Measurements from ENCODE around the gene TMEM132A.

The TMEM132A gene

GRCh38 chr11:60913793-60914632 is 10.2 kb upstream of the TMEM132A start, which contains the start of gene TMEM109:
Gene TMEM109, plus strand, starts transcription at chr11:60914158. Its CDS starts 5,536 bp downstream, at chr11:60919694.
- DNase-seq (ENCODE audit: low spot score) (peak; percentile 82), ATAC-seq (ENCODE audit: low read depth) (peak; percentile 74)
- Histone ChIP-seq H3K4me1 (ENCODE audit: insufficient read depth, poor library complexity, severe bottlenecking) (peaks cover 19% of the 10 kb centered on the region), H3K27me3 (ENCODE audit: insufficient read depth, poor library complexity, severe bottlenecking) (no peaks in the 10 kb centered on the region), H3K4me3 (ENCODE audit: severe bottlenecking) (peak within 1 kb of the TSS; percentile 51), H3K36me3 (ENCODE audit: low read depth) (peaks cover 4% of the 10 kb centered on the region; the same call in 1 of the 2 replicates), H3K27ac (ENCODE audit: poor library complexity, severe bottlenecking) (peak within 1 kb of the TSS; percentile 65), H3K9me3 (ENCODE audit: severe bottlenecking) (no peaks in the 10 kb centered on the region)
- no peak for TF ChIP-seq CTCF (IDR thresholded peaks at IDR 0.05; ENCODE audit: poor library complexity, severe bottlenecking)

- Histone ChIP-seq H3K27ac (ENCODE audit: poor library complexity, severe bottlenecking) (peak overlapping the region; percentile 65), H3K4me1 (ENCODE audit: insufficient read depth, poor library complexity, severe bottlenecking) (peaks cover 21% of the 10 kb centered on the region), H3K4me3 (ENCODE audit: severe bottlenecking) (peak overlapping the region; percentile 51), H3K9me3 (ENCODE audit: severe bottlenecking) (no peaks in the 10 kb centered on the region), H3K27me3 (ENCODE audit: insufficient read depth, poor library complexity, severe bottlenecking) (no peaks in the 10 kb centered on the region), H3K36me3 (ENCODE audit: low read depth) (peaks cover 11% of the 10 kb centered on the region)
- ATAC-seq (ENCODE audit: low read depth) (peak; percentile 22), DNase-seq (ENCODE audit: low spot score) (no peak)
- no peak for TF ChIP-seq CTCF (IDR thresholded peaks at IDR 0.05; ENCODE audit: poor library complexity, severe bottlenecking)
Measured at GRCh38 chr11:60914633-60915247, 9.5 kb upstream of the TMEM132A start.

- Histone ChIP-seq H3K4me1 (ENCODE audit: insufficient read depth, poor library complexity, severe bottlenecking) (peaks cover 21% of the 10 kb centered on the region), H3K27me3 (ENCODE audit: insufficient read depth, poor library complexity, severe bottlenecking) (no peaks in the 10 kb centered on the region), H3K4me3 (ENCODE audit: severe bottlenecking) (peak overlapping the region; percentile 51), H3K27ac (ENCODE audit: poor library complexity, severe bottlenecking) (peak overlapping the region; percentile 65), H3K9me3 (ENCODE audit: severe bottlenecking) (no peaks in the 10 kb centered on the region), H3K36me3 (ENCODE audit: low read depth) (peaks cover 17% of the 10 kb centered on the region)
- ATAC-seq (ENCODE audit: low read depth) = peak; percentile 75
- peak; percentile 72 for TF ChIP-seq CTCF (IDR thresholded peaks at IDR 0.05; ENCODE audit: poor library complexity, severe bottlenecking)
- DNase-seq (ENCODE audit: low spot score) = no peak
Measured at GRCh38 chr11:60915248-60915914, 8.9 kb upstream of the TMEM132A start.

GRCh38 chr11:60916669-60917206 is 7.5 kb upstream of the TMEM132A start:
- Histone ChIP-seq H3K4me3 (ENCODE audit: severe bottlenecking) (no peak overlapping the region), H3K4me1 (ENCODE audit: insufficient read depth, poor library complexity, severe bottlenecking) (peaks cover 21% of the 10 kb centered on the region), H3K9me3 (ENCODE audit: severe bottlenecking) (no peaks in the 10 kb centered on the region), H3K27me3 (ENCODE audit: insufficient read depth, poor library complexity, severe bottlenecking) (no peaks in the 10 kb centered on the region), H3K36me3 (ENCODE audit: low read depth) (peaks cover 28% of the 10 kb centered on the region), H3K27ac (ENCODE audit: poor library complexity, severe bottlenecking) (peak overlapping the region; percentile 65)
- TF ChIP-seq CTCF (IDR thresholded peaks at IDR 0.05; ENCODE audit: poor library complexity, severe bottlenecking) = no peak
- DNase-seq (ENCODE audit: low spot score) (no peak), ATAC-seq (ENCODE audit: low read depth) (no peak)
